ENCODE data around the gene TINCR. TPM values are rescaled to one million over a fixed set of nuclear protein-coding genes. Genes with fewer than 3 reads are reported as not detected.
A peak's percentile ranks its signal among the peaks of the same experiment; 100 is the strongest.

The TINCR gene
- total RNA-seq, 2 donors from 2014 or later, result 6.7 to 8.4 TPM

GRCh38 chr19:5579286-5579685, 11.5 kb upstream of the TINCR start:
- Histone ChIP-seq H3K4me1 (replicated peaks) (peaks cover 16% of the 10 kb centered on the region), H3K27ac (peak overlapping the region in 1 of 2 donors; percentile 69), H3K27me3 (replicated peaks; ENCODE audit: insufficient read depth) (no peaks in the 10 kb centered on the region), H3K36me3 (no peaks in the 10 kb centered on the region), H3K4me3 (no peak overlapping the region), H3K9me3 (no peaks in the 10 kb centered on the region)
- no peak for DNase-seq (ENCODE audit: low spot score)
- intact Hi-C loops (cut with DNase I), result loop anchor here (5.0 kb wide), 1 partner anchor 532 kb away; no protein-coding TSS in a partner anchor
- WGBS, result 89% methylated on average over 6 of the region's 6 CpGs
- TF ChIP-seq, protein P1, sequence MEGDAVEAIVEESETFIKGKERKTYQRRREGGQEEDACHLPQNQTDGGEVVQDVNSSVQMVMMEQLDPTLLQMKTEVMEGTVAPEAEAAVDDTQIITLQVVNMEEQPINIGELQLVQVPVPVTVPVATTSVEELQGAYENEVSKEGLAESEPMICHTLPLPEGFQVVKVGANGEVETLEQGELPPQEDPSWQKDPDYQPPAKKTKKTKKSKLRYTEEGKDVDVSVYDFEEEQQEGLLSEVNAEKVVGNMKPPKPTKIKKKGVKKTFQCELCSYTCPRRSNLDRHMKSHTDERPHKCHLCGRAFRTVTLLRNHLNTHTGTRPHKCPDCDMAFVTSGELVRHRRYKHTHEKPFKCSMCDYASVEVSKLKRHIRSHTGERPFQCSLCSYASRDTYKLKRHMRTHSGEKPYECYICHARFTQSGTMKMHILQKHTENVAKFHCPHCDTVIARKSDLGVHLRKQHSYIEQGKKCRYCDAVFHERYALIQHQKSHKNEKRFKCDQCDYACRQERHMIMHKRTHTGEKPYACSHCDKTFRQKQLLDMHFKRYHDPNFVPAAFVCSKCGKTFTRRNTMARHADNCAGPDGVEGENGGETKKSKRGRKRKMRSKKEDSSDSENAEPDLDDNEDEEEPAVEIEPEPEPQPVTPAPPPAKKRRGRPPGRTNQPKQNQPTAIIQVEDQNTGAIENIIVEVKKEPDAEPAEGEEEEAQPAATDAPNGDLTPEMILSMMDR (IDR thresholded peaks at IDR 0.05), result no peak
- no peak for TF ChIP-seq POLR2A (IDR thresholded peaks at IDR 0.05)
- no peak for TF ChIP-seq POLR2AphosphoS5 (IDR thresholded peaks at IDR 0.05)

- 17% methylated on average over 28 of the region's 28 CpGs for WGBS
- intact Hi-C loops (cut with DNase I), result loop anchor here (5.0 kb wide), 1 partner anchor 531 kb away; no protein-coding TSS in a partner anchor
- peak; percentile 73 for DNase-seq (ENCODE audit: low spot score)
- H3K4me3 ChIP-seq, result peak overlapping the region; percentile 14 to 30
- peak overlapping the region; percentile 82 to 90 for H3K27ac ChIP-seq
- TF ChIP-seq POLR2A (IDR thresholded peaks at IDR 0.05), result peak; percentile 4
- TF ChIP-seq POLR2AphosphoS5 (IDR thresholded peaks at IDR 0.05), result no peak
- TF ChIP-seq, protein P1 (IDR thresholded peaks at IDR 0.05), result peak; percentile 97 to 99 (median 98)
- no peaks in the 10 kb centered on the region for H3K27me3 ChIP-seq (replicated peaks; ENCODE audit: insufficient read depth)
- no peaks in the 10 kb centered on the region for H3K36me3 ChIP-seq
- peaks cover 16% of the 10 kb centered on the region for H3K4me1 ChIP-seq (replicated peaks)
- H3K9me3 ChIP-seq, result no peaks in the 10 kb centered on the region
Observed at GRCh38 chr19:5578097-5578846, 10.5 kb upstream of the TINCR start.

DNA sequence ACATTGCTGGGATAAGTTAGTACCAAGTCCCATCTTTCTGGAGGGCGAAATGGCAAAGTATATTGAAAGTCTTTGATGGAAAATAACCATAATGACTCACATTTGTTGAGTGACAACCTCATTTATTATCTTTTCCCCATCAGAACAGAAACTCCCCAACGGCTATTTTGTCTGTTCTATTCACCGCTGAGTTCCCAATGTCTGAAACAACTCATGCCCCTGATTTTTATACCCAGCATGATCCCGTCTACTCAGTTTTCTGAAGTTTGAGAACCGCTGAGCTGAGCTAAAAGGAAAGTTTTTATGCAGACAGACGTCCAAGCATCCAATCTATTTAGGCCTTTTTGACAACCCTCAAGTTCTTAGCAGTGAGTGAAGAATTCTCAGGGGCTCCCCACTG, 7.8 kb upstream of the TINCR start:
- 85% methylated on average over 6 of the region's 6 CpGs for WGBS
- intact Hi-C loops (cut with DNase I), result loop anchor here (5.0 kb wide), 1 partner anchor 528 kb away; no protein-coding TSS in a partner anchor
- H3K27ac ChIP-seq, result no peak overlapping the region

GRCh38 chr19:5572556-5573286, 5.0 kb upstream of the TINCR start:
- intact Hi-C loops (cut with DNase I), result no loop called here
- no peak for TF ChIP-seq POLR2A (IDR thresholded peaks at IDR 0.05)
- TF ChIP-seq, protein P1 (IDR thresholded peaks at IDR 0.05), result no peak
- no peak for TF ChIP-seq POLR2AphosphoS5 (IDR thresholded peaks at IDR 0.05)
- Histone ChIP-seq H3K27ac (no peak overlapping the region), H3K27me3 (replicated peaks; ENCODE audit: insufficient read depth) (no peaks in the 10 kb centered on the region), H3K36me3 (no peaks in the 10 kb centered on the region), H3K4me1 (replicated peaks) (no peaks in the 10 kb centered on the region), H3K4me3 (no peak overlapping the region), H3K9me3 (no peaks in the 10 kb centered on the region)
- 72% methylated on average over 14 of the region's 14 CpGs for WGBS
- no peak for DNase-seq (ENCODE audit: low spot score)

More for the DNA sequence above, 7.8 kb upstream of the TINCR start:
- Histone ChIP-seq H3K36me3 (no peaks in the 10 kb centered on the region), H3K4me3 (no peak overlapping the region), H3K27me3 (replicated peaks; ENCODE audit: insufficient read depth) (no peaks in the 10 kb centered on the region), H3K4me1 (replicated peaks) (peaks cover 9% of the 10 kb centered on the region), H3K9me3 (no peaks in the 10 kb centered on the region)
- TF ChIP-seq POLR2A (IDR thresholded peaks at IDR 0.05) (no peak), POLR2AphosphoS5 (IDR thresholded peaks at IDR 0.05) (no peak)
- TF ChIP-seq, protein P1 (IDR thresholded peaks at IDR 0.05), result no peak
- DNase-seq (ENCODE audit: low spot score), result no peak

All from prostate gland (tissue), 2 donors.